HepG2 (cell line): ENCODE measurements around the gene APBA3. TPM values are rescaled to one million over a fixed set of nuclear protein-coding genes. Genes with fewer than 3 reads are reported as not detected.

Experiments
- HDAC1 ChIP-seq: sonication (generic); formaldehyde crosslinking; IDR thresholded peaks from 2 replicates; pipeline ENCODE4 v1.5.1; 2020; ENCODE audit warnings: mild to moderate bottlenecking, missing genetic modification reagents
- HDAC2 ChIP-seq: sonication (generic); formaldehyde crosslinking; IDR thresholded peaks from 2 replicates; pipeline ENCODE4 v1.4.0; 2020; ENCODE audit warnings: missing genetic modification reagents
- HNRNPK ChIP-seq: fragments of 200-400 bp; formaldehyde crosslinking; IDR thresholded peaks from 2 replicates; pipeline ENCODE4 v1.6.1; 2018; ENCODE audit warnings: low read length, low read depth, moderate library complexity, mild to moderate bottlenecking; ENCODE audit not compliant: poor library complexity, severe bottlenecking
- KDM2A ChIP-seq: sonication (generic); formaldehyde crosslinking; IDR thresholded peaks from 2 replicates; pipeline ENCODE4 v1.4.0; 2020; ENCODE audit warnings: low read depth, missing genetic modification reagents, borderline replicate concordance
- KDM3A ChIP-seq: IDR thresholded peaks from 2 replicates; pipeline ENCODE4 v1.6.1; 2018; ENCODE audit warnings: low read depth, missing compliant biosample characterization
- KMT2A ChIP-seq: sonication (generic); formaldehyde crosslinking; IDR thresholded peaks from 2 replicates; pipeline ENCODE4 v1.4.0; 2020; ENCODE audit warnings: missing genetic modification reagents
- MED1 ChIP-seq: sonication (generic); formaldehyde crosslinking; IDR thresholded peaks from 2 replicates; pipeline ENCODE4 v1.4.0; 2020; ENCODE audit warnings: missing genetic modification reagents
- PHF5A ChIP-seq: IDR thresholded peaks from one replicate; pipeline ENCODE4 v1.6.1; 2018; ENCODE audit warnings: low read depth, missing genetic modification reagents; ENCODE audit not compliant: unreplicated experiment
- POLR2G ChIP-seq: fragments of 200-400 bp; formaldehyde crosslinking; IDR thresholded peaks from 2 replicates; pipeline ENCODE4 v1.6.1; 2018; ENCODE audit warnings: mild to moderate bottlenecking, low read depth, low read length, moderate library complexity
- RAD21 ChIP-seq: fragments of 450-650 bp; formaldehyde crosslinking; IDR thresholded peaks from 2 replicates; pipeline ENCODE4 v1.5.0; 2020; ENCODE audit warnings: mild to moderate bottlenecking
- SMYD3 ChIP-seq: sonication (generic); formaldehyde crosslinking; IDR thresholded peaks from 2 replicates; pipeline ENCODE4 v1.8.1; 2023; ENCODE audit warnings: mild to moderate bottlenecking, missing genetic modification reagents
- TBX2 ChIP-seq: sonication (generic); formaldehyde crosslinking; IDR thresholded peaks from 2 replicates; pipeline ENCODE4 v1.5.0; 2020; ENCODE audit warnings: missing genetic modification reagents, mild to moderate bottlenecking, borderline replicate concordance
- XRCC5 ChIP-seq: fragments of 200-400 bp; formaldehyde crosslinking; optimal IDR thresholded peaks from 2 replicates; pipeline ENCODE3; 2017; ENCODE audit warnings: mild to moderate bottlenecking, low read length
- ZNF20 ChIP-seq: sonication (generic); formaldehyde crosslinking; IDR thresholded peaks from 2 replicates; pipeline ENCODE4 v1.4.0; 2020; ENCODE audit warnings: mild to moderate bottlenecking, moderate library complexity, missing genetic modification reagents
- ZNF768 ChIP-seq: sonication (generic); formaldehyde crosslinking; IDR thresholded peaks from 2 replicates; pipeline ENCODE4 v1.4.0; 2020; ENCODE audit warnings: missing genetic modification reagents
- polyA plus RNA-seq, 8 experiments: library from polyadenylated mRNA; depleted of rRNA in 3 of 8; stranded (reverse) in 7 of 8; unstranded in 1 of 8; fragments of >200 nt; fragmentation: Illumina TruSeq in 4 of 8; extraction: Trizol in 4 of 8; gene quantifications; 2 replicates each; pipeline versions ENCODE4 v1.2.1 to v1.2.3, GENCODE V29; 2011 to 2016; ENCODE audit warnings: low read depth in 4 of 8, missing spikeins in 1 of 8, mixed read lengths in 1 of 8; ENCODE audit not compliant: insufficient read depth in 1 of 8
- total RNA-seq, 5 experiments: library from RNA; depleted of rRNA; stranded (reverse); fragments of >200 nt; fragmentation: Illumina TruSeq; extraction: Trizol; gene quantifications; 2 replicates each; pipeline ENCODE4 v1.2.3, GENCODE V29; 2016; ENCODE audit warnings: low read depth in 1 of 5
- TF ChIP-seq, protein P1 (sequence below): sonication (generic); formaldehyde crosslinking; IDR thresholded peaks from 2 replicates; pipeline ENCODE4 v1.5.1; 2020; ENCODE audit warnings: mild to moderate bottlenecking, missing genetic modification reagents, borderline replicate concordance
- TF ChIP-seq, protein P2 (sequence below): sonication (generic); formaldehyde crosslinking; IDR thresholded peaks from 2 replicates; pipeline ENCODE4 v1.8.0; 2022; ENCODE audit warnings: mild to moderate bottlenecking, missing genetic modification reagents, borderline replicate concordance
- TF ChIP-seq, protein P3 (sequence below): sonication (generic); formaldehyde crosslinking; IDR thresholded peaks from 2 replicates; pipeline ENCODE4 v1.4.0; 2020; ENCODE audit warnings: missing genetic modification reagents
- TF ChIP-seq, protein P4 (sequence below): sonication (generic); formaldehyde crosslinking; IDR thresholded peaks from 2 replicates; pipeline ENCODE4 v1.9.0; 2021; ENCODE audit warnings: missing genetic modification reagents, borderline replicate concordance
- TF ChIP-seq, protein P5 (sequence below): sonication (generic); formaldehyde crosslinking; IDR thresholded peaks from 2 replicates; pipeline ENCODE4 v1.4.0; 2020; ENCODE audit warnings: missing genetic modification reagents

APBA3 gene
- total and polyA plus RNA-seq, 2 of the 13 experiments (the other 11 are each of a cell fraction or from before 2014, with no cell fraction given) = 14.2 to 14.3 TPM

DNA sequence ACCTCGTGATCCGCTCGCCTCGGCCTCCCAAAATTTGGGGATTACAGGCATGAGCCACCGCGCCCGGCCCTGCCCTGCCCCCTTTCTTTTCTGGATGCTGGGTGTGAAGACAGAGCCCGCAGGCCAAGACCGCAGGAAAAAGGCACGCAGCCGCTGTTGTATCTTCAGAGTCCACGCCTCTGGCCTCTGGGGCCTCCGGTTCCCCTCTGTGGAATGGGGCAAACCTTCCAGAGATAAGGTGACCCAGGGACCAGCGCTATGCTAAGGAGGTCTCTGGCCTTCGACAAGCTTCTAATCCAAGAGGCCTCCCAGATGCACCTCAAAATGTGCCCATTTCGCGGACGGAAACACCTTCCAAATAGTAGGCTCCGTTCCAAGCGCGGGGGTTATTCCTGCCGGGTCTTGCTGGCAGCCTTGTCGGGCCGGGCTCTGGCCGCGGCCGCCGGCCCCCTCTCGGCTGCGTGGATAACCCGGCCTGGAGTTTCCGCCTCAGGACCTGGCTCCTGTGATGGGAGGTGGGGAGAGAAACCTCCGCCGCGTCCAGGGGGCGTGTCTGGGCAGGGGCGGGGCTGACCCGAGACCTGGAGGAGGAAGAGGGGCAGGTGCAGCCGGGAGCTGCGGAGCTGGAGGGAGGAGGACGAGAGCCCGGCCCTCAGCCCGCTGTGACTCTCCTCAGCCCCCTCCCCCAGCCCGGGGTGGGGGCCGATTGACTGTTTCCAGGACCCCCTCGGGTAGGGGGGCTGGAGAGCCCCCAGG is 40.2 kb downstream of the APBA3 start (continued):
- TF ChIP-seq, protein P1, sequence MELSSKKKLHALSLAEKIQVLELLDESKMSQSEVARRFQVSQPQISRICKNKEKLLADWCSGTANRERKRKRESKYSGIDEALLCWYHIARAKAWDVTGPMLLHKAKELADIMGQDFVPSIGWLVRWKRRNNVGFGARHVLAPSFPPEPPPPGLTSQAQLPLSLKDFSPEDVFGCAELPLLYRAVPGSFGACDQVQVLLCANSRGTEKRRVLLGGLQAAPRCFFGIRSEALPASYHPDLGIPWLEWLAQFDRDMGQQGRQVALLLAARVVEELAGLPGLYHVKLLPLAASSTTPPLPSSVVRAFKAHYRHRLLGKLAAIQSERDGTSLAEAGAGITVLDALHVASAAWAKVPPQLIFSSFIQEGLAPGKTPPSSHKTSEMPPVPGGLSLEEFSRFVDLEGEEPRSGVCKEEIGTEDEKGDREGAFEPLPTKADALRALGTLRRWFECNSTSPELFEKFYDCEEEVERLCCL (CRISPR knock-in tag) = no peak
- TF ChIP-seq HDAC1 (CRISPR knock-in tag) (peak; percentile 78), KDM2A (CRISPR knock-in tag) (peak; percentile 50; the same call in 1 of the 2 replicates), HDAC2 (CRISPR knock-in tag) (peak; percentile 80), RAD21 (CRISPR knock-in tag) (no peak), POLR2G (peak; percentile 46; the same call in 1 of the 2 replicates), HNRNPK (peak; percentile 54), PHF5A (peak; percentile 61), KDM3A (CRISPR knock-in tag) (0 out of 2 replicates have a peak, but pooled peaks have one; percentile 72), ZNF20 (CRISPR knock-in tag) (no peak), MED1 (peak; percentile 37; the same call in 1 of the 2 replicates), TBX2 (CRISPR knock-in tag) (peak; percentile 63; the same call in 1 of the 2 replicates), ZNF768 (peak; percentile 80), SMYD3 (no peak), XRCC5 (peak; percentile 100), KMT2A (CRISPR knock-in tag) (0 out of 2 replicates have a peak, but pooled peaks have one; percentile 36)
- TF ChIP-seq, protein P2, sequence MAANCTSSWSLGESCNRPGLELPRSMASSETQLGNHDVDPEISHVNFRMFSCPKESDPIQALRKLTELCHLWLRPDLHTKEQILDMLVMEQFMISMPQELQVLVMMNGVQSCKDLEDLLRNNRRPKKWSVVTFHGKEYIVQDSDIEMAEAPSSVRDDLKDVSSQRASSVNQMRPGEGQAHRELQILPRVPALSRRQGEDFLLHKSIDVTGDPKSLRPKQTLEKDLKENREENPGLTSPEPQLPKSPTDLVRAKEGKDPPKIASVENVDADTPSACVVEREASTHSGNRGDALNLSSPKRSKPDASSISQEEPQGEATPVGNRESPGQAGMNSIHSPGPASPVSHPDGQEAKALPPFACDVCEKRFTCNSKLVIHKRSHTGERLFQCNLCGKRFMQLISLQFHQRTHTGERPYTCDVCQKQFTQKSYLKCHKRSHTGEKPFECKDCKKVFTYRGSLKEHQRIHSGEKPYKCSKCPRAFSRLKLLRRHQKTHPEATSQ (CRISPR knock-in tag) = no peak
- TF ChIP-seq, protein P3, sequence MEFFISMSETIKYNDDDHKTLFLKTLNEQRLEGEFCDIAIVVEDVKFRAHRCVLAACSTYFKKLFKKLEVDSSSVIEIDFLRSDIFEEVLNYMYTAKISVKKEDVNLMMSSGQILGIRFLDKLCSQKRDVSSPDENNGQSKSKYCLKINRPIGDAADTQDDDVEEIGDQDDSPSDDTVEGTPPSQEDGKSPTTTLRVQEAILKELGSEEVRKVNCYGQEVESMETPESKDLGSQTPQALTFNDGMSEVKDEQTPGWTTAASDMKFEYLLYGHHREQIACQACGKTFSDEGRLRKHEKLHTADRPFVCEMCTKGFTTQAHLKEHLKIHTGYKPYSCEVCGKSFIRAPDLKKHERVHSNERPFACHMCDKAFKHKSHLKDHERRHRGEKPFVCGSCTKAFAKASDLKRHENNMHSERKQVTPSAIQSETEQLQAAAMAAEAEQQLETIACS (CRISPR knock-in tag) = no peak
- TF ChIP-seq, protein P4, sequence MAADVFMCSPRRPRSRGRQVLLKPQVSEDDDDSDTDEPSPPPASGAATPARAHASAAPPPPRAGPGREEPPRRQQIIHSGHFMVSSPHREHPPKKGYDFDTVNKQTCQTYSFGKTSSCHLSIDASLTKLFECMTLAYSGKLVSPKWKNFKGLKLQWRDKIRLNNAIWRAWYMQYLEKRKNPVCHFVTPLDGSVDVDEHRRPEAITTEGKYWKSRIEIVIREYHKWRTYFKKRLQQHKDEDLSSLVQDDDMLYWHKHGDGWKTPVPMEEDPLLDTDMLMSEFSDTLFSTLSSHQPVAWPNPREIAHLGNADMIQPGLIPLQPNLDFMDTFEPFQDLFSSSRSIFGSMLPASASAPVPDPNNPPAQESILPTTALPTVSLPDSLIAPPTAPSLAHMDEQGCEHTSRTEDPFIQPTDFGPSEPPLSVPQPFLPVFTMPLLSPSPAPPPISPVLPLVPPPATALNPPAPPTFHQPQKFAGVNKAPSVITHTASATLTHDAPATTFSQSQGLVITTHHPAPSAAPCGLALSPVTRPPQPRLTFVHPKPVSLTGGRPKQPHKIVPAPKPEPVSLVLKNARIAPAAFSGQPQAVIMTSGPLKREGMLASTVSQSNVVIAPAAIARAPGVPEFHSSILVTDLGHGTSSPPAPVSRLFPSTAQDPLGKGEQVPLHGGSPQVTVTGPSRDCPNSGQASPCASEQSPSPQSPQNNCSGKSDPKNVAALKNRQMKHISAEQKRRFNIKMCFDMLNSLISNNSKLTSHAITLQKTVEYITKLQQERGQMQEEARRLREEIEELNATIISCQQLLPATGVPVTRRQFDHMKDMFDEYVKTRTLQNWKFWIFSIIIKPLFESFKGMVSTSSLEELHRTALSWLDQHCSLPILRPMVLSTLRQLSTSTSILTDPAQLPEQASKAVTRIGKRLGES = no peak
- TF ChIP-seq, protein P5, sequence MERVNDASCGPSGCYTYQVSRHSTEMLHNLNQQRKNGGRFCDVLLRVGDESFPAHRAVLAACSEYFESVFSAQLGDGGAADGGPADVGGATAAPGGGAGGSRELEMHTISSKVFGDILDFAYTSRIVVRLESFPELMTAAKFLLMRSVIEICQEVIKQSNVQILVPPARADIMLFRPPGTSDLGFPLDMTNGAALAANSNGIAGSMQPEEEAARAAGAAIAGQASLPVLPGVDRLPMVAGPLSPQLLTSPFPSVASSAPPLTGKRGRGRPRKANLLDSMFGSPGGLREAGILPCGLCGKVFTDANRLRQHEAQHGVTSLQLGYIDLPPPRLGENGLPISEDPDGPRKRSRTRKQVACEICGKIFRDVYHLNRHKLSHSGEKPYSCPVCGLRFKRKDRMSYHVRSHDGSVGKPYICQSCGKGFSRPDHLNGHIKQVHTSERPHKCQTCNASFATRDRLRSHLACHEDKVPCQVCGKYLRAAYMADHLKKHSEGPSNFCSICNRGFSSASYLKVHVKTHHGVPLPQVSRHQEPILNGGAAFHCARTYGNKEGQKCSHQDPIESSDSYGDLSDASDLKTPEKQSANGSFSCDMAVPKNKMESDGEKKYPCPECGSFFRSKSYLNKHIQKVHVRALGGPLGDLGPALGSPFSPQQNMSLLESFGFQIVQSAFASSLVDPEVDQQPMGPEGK (CRISPR knock-in tag) = peak; percentile 58; the same call in 1 of the 2 replicates
